HG03558 (cell line): Measurements from ENCODE around the gene JARID2.
"Not testable (repeated sequence)": the region's sequence is repeated elsewhere in the genome, so short reads cannot be mapped to it uniquely, and the experiment has no call there.

Experiments
- ATAC-seq: cut with Tn5 transposase; IDR thresholded peaks from one replicate; pipeline ENCODE4 v1.9.1; 2021; ENCODE audit warnings: moderate number of reproducible peaks; ENCODE audit not compliant: unreplicated experiment; ENCODE audit errors: extremely low read depth

JARID2 gene

DNA sequence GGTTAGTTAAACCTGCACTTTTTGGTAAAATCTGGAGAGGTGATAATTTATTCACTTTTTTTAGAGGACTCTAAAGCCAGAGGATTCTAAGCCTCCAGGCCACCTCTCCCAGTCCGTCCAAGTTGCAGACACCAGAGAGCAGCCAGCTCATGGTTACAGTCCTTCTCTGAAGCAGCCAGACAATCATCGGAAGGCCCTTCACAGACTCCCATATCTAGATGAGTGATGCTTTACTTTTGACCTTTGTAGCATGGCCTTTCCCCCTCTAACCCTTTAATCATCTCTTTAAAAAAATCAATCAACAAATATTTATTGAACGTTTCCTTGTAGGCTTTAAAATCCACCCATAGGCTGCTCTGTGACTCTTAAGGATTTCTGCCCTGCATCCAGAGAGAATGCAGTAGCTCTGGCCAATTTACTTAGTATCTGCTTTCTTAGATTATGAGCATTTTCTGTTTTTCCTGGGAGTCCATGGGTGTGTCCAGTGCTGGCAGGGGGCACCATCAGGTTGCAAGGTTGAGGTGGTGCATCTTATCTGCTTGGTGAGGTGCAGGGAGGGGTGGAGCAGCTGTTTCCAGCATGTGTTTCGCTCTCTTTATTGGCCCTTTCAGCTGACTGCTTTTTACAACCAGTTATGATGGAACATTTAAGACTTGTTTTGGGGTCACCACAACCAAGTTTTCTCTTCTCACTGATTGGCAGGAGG is 58.6 kb downstream of the JARID2 start:
- ATAC-seq: no peak

DNA sequence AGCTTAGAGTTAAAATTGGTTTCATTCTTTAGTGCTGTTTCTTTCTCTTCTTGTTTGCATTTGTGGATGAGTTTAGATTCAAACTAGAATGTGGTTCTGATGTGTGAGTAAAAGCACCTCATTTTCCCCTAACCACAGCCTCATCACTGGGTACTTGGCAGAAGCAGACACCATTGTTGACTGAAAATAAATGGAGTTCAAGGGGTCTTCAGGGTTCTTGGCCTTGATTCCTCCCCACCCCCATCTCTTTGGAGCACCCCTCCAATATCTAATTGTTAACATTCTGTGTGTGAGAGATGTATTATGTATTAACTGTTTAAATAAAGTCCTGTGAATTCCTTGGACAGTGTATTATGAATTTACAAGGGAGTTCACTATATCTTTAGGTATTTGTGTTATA is 59.6 kb downstream of the JARID2 start:
- ATAC-seq: no peak

DNA sequence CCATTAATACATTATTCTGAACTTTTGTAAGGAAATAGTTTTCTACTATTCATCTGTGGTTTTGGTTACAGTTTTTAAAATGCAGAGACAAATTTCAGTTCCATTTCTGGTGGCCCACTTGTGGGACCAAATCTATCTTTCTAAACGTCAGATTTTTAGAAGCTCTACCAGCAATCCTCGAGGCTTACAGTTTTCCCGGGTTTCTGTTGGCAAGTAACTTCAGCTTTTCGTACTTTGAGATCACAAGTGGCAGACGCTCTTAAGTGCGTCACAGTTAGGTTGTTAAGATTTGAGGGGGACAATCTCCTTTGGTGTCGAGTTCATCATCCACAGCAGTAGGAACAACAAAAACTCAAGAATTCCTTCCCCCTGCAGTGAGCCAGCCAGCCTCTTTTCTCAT is 60.0 kb downstream of the JARID2 start:
- no peak for ATAC-seq

DNA sequence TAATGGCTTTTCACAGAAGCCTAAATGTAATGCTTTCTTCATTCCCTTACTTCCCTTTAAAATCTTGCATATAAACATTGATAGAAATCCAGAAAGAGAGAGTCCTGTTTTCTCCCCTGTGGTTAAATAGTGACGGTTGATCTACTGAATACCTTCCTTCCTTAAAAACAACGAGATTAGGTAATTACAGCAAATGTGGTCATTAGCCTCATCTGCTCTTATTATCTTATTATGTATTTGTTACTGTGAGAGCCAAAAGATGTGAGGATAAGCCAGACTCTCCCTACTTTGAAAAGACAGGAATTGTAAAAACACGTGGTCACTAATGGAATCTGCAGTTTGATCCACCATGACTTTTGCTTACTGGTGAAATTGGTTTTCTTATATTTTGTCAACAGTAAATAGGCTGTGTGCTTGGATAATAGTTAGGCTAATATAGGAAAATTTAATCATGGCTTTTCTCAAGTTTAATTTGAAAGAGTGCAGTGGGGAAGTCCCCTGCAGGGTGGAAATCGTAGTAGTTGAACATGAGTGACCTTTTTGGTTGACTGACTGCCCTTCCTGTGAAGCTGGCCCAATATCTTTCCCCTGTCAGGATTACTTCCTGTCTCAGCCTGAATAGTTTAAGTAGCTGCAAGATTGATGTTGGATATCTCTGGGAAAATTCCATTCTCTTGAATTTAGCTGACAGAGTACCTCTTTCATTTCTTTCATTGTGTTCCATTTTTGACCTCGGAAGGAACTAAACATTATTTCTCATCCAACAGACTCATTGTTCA is 62.8 kb downstream of the JARID2 start:
- no peak for ATAC-seq

DNA sequence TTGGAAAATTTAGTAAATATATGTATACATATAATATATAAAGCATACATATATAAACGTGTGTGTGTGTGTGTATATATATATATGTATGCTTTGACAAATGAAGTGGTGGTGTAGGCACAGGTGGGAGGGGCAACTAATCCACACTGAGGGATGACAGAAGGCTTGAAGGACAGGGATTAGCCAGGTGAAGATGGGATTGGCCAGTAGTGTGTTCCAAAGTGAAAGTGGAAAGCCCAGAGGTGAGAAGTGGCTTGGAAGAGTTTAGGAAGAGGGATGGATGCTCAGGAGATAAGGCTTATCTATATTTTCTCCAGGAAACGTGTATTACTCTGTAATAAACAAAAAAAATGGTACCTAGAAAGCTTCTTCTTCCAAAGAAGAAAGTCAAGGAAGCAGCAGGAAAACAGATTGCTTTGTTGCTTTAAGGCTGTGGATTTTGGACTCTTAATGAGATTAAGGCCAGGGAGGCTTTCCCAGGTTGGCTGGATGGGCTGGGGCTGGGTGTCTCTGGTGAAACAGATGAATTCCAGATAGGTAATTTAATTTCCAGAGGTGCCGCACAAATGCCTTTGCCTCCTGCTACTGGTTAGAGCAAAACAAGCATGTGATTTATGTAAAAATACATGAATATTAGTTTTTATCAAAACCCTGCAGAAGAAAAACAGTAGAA is 63.9 kb downstream of the JARID2 start:
- ATAC-seq: no peak

DNA sequence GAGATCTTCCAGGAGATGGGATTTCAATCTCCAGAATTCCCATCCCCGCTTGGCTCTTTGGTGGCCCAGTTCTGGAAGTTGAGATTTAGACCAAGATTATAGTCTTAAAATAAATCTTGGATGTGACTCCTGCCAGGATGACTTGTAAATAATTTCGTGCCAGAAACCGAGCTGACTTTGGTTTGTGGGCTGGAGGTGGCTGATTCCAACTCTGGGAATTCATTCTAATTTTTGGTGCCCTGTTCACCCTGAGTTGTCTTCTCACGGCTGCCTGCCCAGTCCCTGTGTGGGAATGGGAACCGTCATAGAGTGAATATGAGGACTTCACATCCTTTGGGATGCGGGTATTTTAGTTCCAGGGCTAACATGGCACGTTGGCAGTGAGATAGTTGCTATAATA is 64.8 kb downstream of the JARID2 start:
- no peak for ATAC-seq

DNA sequence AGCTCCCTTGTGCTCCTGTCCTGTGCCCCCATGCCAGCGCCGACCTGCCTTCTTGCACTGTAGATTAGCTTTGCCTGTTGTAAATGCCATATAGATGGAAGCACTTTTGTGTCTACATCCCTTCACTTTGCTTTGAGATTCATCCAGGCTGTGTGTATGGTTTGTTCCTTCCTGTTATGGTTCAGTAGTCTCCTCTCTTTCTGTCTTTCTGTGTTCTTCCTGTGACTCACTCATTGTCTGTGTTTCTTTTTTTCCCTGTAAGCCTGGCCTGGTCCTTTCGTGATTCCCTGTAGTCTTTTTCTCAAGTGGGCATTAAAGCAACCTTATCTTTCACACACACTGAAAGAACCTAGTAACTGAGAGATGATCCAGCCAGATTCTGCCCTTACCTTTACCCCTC is 66.6 kb downstream of the JARID2 start:
- no peak for ATAC-seq

DNA sequence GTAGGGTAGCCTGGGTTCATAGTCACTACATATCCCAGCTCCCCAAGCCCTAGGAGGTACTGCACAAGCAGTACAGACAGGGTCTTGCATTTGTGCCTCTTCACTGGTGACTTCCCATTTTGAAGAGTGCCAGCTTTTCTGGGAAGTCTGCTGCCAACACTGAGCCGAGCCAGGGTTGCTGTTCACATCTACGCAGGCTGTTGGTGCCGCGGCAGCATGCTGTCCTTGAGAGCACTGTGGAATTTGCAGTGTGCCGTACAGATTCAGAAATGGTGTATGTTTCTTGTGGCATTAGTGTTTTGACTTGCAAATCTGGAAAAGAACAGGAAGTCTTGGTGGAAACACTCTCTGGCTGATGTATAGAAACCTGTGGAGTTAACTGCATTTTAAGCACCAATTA is 67.5 kb downstream of the JARID2 start:
- no peak for ATAC-seq

DNA sequence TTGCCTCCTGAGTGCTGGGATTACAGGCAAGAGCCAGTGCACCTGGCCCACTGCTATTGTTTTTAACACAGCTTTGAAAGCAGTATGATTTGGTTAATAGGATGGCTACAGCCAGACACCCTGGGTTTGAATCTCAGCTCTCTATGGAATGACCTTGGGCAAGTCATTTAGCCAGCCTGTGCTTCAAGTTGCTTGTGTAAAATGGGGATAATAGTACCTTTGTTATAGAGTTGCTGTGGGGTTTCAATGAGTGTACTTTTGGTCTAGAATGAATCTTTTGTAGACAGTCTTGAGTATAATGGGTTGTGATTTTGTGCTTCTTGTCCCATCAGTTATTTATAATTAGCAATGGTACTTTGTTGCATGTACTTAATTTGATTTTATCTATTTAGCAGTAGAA is 70.9 kb downstream of the JARID2 start:
- ATAC-seq: no peak

DNA sequence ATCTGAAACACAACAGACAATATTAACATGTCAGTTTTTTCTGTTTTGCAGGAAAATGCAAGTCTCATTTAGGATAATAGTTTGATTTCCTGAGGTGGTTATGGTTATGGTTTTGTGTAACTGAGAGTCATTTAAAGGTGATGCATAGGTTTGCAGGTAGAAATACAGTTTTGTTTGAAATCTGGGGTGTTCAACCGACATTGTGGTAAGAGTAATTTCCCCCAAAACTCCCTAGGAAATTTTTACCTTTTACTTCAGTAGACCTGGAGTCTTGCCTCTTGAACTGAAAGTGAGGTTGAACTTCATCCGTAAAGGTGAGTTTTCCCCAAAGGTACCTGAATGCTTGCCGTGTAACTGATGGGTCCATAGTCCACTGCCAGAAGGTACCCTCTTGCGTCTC is 71.4 kb downstream of the JARID2 start:
- ATAC-seq: no peak

DNA sequence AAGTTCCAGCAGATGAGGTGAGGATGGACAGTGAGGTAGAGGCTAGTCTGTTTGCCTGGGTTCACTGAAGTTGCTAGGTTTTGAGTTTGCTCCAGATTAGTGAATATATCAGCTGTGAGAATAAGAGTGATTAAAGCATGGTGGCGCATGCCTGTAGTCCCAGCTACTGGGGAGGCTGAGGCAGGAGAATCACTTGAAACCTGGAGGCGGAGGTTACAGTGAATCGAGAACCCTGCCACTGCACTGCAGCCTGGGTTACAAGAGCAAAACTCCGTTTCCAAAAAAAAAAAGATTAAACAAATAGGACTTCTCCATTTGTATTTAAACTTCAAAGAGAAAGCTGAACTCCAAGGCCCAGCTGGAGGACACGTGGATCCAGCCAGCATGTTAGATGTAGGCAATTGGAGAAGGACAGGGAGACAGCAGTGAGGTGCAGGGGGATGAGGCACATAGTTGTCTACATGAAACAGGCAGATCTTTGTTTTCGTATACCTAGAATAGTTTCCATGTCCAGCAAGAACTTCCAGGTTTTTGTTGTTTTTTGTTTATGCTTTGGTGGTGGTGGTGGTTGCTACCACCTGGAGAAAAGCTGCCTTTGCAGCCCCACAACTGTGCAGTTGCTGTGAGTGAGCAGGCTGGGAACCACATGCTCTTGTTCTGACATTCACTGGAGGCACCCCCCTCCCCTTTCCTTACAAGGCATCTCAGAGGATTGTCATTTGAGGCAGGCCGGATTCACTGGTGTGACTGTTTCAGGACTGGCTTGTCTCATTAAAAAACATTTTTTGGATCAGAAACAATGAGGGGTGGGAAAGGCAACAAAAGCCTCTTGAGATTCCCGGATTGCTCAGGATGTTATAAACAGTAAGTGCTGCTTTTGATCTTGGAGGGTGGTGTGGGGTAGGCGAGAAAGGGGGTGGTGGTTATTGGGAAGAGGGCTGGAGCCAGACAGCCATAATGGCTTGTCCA is 72.3 kb downstream of the JARID2 start:
- no peak for ATAC-seq

DNA sequence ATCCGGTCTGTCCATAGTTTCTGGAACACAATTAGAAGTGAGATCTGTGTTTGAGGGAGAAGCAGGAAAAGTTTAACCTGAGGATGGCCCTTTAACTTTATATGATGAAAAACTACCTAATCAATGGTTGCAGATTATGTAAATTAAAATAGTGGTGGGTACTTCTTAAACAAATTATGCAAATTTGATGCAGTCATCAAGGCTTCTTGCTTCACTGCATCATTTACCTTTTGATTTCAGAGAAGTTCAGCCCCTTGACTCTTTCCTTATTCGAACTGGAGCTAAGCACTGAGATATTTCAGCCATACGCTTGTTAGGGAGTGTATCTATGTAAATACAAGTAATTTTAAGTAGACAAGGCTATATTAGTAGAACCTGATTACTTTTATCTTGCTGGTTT is 73.8 kb downstream of the JARID2 start:
- no peak for ATAC-seq

DNA sequence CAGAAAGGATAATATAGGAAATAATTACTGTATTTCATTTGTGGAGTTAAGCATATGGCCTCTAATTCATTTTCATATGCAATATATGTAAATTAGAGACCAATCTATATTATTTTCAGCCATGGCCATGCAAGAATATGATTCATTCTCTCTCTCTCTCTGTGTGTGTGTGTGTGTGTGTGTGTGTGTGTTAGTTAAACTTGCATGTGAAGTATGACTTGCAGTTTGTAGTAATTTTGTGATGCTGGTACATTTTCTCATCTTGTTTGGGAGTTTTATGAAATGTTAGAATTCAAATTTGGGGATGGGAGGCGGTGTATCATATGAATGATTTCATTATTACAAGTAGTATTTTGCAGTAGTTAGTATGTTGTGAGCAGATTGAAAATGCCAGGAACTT is 74.8 kb downstream of the JARID2 start:
- ATAC-seq: no peak

DNA sequence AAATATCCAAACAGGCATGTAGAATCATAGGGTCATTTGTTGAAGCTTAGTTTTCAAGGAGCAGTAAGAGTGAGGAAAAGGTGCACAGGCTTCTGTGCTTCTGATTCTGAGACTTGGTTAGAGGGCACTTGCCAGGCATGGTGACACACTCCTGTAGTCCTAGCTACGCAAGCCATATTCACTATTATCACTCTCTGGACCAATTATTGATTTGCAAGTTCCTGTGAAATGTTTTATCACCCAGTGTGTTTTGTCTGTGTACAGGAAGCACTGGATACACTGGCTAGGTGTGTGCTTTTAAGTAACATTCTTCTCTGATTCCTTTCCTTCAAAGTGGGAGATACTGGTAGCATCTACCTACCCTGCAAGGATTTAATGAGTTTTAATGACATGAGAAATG is 76.3 kb downstream of the JARID2 start:
- no peak for ATAC-seq

DNA sequence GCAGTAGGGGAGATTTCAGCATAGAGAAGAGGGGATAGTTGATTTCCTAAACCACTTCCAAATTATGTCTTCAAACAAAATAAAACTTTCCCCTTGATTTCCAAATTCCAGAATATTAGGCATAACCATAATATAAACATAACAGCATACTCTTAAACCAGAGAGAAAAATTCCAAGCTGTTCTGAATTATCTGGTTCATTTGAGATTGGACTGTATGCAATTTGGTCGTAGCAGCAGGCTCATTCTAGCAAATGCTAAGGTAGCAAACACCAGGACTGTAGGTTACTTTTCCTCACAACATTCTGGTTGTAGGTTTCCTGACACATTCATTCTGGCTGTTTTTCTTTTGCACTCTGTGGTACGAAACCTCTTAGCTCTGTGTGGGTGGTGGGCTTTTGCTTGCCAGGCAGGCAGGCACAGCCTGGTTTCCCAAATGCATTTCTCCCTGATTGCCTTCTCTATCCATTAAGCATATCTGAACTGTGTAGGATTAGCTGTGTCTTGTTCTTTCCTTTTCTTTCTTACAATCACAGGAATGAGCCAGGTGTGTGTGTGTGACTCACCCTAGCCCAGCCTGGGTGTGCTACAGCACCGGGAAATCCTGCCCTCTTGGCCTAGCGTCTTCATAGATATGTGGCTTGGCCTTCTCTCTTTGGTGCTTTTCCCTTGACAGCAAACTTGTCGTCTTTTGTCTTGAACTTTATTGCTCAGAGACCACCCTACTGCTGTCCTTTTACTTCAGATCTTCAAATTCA is 77.1 kb downstream of the JARID2 start:
- no peak for ATAC-seq

DNA sequence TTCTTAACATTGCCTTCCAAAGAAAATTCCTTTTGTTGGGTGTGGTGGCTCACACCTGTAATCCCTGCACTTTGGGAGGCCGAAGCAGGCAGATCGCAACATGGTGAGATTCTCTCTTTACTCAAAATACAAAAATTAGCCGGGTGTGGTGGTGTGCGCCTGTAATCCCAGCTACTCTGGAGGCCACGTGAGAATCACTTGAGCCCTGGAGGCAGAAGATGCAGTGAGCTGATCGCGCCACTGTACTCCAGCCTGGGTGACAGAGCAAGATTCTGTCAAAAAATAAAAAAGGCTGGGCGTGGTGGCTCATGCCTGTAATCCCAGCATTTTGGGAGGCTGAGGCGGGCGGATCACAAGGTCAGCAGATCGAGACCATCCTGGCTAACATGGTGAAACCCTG is 77.7 kb downstream of the JARID2 start:
- not testable (repeated sequence) for ATAC-seq

DNA sequence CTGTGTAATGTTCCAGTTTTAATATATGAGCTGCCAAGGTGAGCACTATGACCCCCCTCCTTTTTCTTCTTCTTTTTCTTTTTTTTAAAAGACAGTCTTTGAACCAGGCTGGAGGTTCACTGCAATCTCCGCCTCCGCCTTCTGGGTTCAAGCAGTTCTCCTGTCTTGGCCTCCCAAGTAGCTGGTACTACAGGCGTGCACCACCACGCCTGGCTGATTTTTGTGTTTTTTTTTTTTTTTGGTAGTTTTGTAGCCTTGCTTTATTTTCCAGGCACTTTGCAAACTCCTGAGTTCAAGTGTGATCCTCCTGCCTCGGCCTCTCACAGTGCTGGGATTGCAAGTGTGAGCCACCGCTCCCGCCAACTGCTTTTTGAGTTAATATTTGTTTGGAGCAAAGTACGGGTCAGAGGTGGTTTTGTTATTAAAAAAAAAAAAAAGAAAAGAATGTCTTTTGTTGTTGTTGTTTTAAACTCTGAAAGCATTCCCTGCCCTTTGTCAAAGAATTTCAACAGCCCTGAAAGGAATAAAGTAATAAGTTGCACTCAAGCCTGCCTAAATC is 78.6 kb downstream of the JARID2 start:
- no peak for ATAC-seq

DNA sequence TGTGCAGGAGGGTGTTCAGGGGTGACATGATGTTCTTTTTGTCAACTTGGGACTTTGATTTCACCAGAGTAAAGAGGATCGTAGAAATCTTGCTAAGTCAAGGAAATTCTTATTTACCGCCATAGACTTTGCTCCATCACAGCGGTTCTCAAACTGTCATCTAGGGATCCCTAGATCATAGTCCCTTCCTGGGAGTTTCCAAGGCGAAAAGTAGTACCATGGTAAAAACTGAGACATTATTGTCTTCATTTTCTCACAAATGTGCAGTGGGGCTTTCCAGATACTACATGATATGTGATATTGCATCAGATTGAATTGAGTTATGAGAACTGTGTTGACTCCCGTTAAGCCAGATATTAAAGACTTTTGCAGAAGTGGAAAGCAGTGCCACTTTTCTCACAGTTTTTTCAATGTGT is 79.7 kb downstream of the JARID2 start:
- no peak for ATAC-seq

DNA sequence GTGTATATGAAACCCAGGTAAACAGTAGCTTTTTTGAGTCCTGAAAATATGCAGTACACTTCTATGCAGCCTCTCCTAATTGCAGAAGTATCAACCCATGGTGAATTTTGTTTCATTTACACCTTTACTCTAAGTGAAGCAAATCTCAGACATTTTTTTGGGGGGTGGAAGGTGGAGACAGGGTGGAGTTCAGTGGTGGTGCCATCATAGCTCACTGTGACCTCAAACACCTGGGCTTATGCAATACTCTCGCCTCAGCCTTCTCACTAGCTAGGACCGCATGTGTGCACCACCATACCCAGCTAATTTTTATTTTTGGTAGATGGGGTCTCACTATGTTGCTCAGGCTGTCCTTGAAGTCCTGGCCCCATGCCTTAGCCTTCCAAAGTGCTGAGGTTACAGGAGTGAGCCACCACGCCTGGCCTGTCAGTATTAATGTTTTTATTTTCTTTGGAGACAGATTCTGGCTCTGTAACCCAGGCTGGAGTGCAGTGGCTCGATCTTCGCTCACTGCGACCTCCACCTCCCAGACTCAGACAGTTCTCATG is 80.3 kb downstream of the JARID2 start:
- no peak for ATAC-seq
